Activated CD8-positive, alpha-beta memory T cell treated with anti-CD3 and anti-CD28 coated beads, Interleukin-2, amount 50 U/mL, for 1 hour (primary cell): ENCODE measurements around the gene FGD2.

Experiments used
- DNase-seq: peaks from one replicate; pipeline ENCODE4 v3.0.0-alpha.2; 2020; ENCODE audit errors: extremely low read depth

FGD2 gene

DNA sequence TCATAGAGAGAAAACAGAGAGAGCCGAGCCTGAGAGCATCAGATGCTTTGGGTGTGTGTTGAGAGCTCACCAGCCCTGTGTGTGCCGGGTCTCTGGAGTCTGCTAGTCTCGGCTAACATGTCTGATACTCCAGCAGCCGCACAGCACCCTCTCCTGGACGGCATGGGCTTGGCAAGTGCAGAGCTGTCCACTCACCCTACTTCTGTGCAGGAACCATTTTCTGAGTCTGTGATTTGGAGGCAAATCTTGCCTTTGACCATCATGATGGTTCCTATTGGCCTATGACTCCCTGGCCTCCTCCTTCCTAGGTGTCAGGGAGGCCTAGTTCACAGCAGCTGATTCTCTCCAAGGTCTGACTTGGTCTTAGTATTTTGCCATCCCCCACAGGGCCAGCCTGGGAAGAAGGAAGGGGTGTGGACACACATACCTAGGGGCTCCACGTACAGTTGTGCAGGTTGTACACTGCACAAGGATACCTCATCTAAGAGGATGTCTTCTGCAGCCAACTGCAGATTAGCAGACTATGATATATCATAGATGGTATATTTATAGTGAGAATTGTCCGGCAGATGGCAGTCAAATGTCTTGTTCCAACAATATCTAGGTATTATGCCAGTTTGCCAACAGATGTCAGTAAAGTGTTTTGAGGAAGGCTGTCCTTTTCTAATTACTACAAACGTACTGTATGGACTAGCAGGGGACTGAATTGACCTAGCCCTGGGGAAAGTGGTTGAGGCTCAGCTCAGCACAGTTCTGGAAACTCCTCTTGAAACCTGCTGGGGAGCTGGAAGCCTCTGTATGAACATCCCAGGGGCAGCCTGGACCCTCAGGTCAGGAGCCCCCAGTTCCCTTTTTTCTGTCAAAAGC, 13.0 kb downstream of the FGD2 start:
- DNase-seq: peak; percentile 77

DNA sequence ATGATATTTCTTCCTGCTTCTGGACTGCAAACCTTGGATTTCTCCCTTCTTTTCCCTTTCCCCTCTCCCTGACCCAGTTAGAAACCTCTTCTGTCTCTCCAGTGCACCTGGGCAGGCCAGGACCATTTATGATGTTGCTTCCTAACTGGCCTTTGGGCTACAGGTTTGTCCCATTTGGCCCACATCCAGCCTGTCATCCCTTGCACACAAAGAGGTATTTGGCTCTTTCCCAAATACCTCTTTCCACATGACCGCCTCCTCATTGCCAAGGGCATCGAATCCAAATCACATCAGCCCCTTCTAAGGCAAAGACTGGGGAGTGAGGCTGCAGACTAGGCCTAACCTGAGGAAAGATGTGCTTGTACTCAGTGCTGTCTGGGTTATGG, 13.6 kb downstream of the FGD2 start:
- no peak for DNase-seq

DNA sequence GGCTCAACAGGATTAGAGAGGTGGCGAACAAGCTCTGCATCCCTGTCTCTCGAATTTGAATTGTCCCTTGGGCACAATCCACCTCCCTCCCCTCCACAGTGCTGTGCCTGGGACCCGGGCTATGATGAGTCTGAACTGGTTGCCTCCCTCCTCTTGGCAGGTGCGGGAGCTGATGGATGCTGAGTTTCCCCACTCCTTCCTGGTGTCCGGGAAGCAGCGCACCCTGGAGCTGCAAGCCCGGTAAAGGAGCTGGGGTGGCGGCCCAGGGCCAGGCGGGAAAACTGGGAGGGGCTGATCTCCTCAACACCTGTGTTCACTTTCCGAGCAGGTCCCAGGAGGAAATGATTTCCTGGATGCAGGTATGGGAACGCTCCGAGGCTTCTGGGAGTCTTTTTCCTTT, 14.9 kb downstream of the FGD2 start:
- no peak for DNase-seq

DNA sequence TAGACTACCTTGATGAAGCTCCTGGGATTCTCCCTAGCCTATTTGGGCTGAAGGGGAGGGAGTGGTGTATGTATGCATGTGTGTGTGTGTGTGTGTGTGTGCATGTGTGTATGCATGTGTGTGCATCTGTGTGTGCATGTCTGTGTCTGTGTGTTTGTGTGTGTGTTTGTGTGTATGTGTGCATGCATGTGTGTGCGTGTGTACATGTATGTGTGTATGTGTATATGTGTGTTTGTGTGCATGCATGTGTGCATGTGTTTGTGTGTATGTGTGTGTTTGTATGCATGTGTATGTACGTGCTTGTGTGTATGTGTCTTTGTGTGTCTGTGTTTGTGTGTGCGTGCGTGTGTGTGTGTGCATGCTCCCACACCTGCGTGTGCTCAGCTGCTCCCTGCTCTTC, 15.4 kb downstream of the FGD2 start:
- no peak for DNase-seq

DNA sequence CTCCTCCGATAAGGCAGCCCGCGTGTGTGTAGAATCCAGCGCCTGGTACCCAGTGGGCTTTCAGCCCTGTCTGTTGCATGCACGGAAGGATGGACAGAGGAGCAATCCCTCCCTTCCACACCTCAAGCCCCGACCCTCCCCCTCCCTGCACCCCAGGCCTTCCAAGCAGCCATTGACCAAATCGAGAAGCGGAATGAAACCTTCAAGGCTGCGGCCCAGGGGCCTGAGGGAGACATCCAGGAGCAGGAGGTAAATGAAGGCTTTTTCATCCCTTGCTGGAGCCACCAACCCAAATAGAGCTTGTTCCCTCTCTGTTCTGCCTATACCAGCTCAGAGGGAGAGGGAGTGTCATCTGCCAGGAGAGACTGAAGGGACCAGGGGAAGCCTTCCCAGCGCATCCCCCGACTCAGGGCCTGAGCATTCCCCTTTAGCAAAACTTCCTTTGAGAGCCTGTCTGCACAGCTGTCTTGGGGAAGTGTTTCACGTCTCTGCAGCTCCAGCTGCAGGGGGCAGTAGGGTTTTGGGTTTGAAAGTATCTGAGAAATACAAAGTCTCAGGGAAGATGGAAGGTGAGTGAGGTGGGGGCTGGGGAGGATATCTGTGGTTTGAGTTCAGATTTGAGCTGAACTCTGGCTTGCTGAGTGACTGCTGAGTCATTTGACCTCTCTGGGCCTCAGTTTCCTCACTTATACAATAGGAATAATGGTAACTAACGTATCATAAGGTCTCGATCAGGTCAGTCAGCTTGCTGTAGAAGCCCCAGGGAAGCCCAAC, 16.1 kb downstream of the FGD2 start:
- peak; percentile 26 for DNase-seq

DNA sequence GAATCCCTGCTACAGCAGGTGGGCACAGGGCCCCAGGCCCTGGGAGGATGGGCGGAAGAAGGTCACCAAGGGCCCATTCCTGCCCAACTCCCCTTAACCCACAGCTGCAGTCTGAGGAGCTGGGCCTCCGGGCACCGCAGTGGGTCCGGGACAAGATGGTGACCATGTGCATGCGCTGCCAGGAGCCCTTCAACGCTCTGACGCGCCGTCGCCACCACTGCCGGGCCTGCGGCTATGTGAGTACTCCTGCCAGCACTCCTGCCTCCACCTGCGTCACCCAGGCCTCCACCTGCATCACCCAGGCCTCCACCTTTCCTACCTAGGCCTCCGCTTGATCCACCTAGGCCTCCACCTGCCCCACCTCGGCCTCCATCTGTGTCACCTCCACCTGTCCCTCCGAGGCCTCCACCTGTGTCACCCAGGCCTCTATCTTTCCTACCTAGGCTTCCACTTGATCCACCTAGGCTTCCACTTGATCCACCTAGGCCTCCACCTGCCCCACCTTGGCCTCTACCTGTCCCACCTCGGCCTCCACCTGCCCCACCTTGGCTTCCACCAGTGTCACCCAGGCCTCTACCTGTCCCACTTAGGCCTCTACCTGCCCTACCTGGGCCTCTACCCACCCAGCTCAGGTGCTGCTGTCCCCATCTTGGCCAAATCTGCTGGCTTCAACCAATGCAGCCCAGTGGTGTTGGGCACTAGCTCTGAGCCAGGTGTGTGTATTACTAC, 16.8 kb downstream of the FGD2 start:
- no peak for DNase-seq

DNA sequence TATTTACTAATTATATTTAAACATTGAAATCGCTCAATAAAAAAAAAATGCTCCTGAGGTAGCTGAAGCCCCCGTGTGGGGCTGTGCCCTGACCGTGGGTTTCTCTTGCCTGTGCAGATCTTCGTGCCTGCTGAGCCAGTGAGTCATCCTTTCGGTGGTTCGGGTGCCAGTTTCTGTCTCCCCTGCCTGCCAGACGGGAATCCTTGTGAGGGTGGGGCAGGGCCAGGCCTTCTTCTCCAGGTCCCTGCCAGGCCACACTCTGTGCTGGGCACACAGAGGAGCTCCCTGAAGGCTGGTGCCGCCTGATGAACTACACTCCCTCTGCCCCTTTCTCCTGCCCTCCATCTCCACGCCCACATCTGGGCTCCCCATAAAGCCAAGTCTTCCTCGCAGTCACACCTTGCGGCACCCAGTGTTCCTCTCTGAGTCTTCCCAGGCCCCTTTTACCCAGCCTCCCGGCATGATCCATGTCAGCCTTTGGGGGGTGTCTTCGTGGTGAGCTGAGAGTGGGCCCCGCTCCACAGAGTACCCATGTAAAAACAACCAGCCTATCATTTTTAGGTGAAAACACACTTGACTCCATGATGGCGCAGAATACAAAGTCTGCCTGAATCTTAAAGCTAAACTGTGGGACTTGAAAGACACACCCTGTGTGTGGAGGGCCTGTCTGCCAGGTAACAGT, 19.3 kb downstream of the FGD2 start:
- no peak for DNase-seq

DNA sequence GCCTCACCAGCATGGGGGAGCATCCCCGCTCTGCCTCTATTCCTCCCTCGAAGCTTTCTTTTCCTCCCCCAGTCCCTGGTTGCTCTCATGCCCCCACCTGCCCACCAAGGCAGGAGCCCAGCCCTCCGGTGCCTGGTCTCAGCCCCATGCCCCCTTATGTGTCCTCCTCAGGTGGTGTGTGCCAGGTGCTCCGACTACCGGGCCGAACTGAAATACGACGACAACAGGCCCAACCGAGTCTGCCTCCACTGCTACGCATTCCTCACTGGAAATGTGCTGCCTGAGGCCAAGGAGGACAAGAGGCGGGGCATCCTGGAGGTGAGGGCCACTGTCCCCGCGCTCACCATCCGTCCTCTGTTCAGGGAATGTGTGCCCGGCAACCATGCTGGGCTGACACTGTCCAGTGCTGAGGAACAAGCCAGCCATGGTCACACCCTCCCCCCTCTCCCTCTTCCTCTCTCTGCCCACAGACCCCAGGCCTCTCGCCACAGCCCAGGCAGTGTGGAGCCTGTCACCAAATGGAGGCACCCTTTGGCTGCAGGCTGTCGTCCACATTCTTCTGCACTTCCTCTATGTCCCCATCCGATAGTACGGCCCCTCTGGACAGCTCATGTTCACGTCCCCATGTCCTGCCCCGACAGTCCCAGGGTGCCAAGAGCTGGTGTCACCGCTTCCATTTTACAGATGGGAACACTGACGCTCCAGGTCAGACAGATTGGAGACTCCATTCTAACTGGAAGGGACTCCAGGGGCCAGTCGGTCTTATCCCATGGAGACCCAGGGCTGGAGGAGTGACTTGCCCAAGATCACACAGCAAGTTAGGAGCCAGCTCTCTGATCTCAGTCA, 20.4 kb downstream of the FGD2 start:
- DNase-seq: no peak

DNA sequence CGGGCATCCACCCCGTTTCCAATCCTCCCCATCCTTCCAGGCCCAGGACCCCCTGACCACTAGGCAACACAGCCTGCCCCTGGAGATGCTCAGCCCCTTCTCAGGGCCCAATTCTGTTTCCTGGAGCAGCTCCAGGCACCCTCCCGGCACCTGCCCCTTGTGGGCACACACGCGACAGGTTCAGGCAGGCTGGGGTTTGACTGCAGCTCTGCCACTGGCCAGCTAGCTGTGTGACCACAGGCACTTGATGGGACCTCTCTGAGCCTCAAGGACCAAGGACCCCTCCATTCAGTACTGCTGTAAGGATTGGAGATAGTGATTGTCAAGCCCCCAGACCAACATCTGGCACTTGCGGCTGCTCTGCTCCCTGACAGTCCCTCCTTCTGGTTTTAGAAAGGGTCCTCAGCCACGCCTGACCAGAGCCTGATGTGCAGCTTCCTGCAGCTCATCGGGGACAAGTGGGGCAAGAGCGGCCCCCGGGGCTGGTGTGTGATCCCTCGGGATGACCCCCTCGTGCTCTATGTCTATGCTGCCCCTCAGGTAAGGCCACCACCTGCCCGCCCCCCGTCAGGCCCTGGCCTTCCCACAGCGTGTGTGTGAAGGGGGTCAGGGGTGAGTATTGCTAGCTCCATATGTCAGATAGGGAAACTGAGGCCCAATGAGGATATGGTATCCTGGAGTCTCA, 21.7 kb downstream of the FGD2 start:
- no peak for DNase-seq

DNA sequence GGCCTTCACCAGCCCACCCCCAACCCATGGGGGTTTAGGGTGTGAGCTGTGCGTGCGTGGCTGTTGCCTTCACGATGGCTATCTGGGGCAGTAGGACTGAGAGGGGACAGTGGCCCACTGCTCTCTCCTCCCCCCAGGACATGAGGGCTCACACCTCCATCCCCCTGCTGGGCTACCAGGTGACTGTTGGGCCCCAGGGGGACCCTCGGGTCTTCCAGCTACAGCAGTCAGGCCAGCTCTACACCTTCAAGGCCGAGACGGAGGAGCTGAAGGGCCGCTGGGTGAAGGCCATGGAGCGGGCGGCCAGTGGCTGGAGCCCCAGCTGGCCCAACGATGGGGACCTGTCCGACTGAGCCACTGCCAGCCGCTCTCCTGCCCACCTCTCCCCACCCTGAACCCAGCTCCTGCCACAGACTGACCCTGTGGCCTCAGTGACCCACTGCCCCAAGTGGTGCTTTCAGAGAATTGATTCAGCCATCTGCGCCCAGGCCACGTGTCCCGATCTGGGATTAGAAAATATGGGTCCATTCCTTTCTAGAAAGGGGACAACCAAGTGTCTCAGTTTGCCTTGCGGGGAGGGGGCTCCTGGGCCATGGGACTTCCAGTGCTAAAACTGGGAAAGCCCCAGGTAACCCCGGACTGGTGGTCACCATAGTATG, 22.5 kb downstream of the FGD2 start:
- no peak for DNase-seq

DNA sequence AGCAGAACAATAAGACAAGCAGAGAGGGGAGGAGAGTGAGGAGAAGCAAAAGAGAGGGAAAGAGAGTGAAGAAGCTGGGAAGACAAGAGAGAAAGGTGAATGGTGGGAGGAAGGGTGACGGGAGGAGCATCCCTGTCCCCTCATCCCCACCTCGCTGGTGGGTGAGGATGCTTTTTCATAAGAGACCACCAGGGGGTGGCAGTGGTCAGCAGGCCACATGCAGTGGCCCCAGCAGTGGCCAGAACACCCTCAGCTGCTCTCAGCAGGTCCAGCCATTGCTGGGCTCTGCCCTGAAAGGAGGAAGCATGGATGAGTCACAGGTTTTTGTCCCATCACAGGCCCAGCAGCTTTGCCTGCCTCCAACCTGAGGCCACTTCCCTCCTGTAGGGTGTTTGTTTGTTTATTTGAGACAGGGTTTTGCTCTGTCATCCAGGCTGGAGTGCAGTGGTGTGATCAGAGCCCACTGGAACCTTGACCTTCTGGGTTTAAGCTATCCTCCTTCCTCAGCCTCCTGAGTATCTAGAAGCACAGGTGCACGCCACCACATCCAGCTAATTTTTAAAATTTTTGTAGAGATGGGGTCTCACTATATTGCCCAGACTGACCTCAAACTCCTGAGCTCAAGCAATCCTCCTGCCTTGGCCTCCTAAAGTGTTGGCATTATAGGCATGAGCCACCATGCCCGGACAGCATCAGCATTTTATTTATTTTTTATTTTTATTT, 24.0 kb downstream of the FGD2 start:
- DNase-seq: no peak

DNA sequence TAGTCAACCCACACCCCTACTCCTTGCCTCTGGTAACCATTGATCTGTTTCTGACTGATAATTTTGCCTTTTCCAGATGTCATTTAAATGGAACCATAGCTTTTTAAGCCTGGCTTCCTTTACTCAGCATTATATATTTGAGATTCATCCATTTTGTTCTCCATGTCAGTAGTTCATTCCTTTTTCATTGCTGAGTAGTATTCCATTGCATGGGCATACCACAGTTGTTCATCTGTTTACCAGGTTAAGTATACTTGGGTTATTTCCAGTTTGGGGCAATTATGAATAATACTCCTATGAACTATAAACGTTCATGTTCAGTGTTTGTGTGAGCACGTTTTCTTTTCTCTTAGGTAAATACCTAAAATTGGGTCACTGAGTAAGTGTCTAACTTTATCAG, 25.1 kb downstream of the FGD2 start:
- DNase-seq: no peak

DNA sequence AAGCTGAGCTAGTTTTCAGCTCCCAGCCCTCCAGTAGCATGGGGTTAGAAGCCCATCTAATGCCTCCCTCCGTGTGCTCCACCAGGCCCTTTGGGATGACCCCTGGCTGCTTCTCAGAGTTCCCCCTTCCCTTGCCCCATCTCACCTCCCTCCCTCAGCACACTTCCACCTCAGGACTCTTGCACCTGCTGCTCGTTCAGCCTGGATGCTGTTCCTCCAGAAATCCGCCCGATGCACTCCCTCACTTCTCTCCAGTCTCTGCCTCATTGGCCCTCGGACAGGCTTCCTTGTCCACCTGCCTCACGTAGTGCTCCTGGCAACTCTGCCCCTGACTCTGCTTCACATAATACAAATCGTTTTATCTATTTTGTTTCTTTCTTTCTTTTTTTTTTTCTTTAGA, 26.8 kb downstream of the FGD2 start:
- DNase-seq: no peak

DNA sequence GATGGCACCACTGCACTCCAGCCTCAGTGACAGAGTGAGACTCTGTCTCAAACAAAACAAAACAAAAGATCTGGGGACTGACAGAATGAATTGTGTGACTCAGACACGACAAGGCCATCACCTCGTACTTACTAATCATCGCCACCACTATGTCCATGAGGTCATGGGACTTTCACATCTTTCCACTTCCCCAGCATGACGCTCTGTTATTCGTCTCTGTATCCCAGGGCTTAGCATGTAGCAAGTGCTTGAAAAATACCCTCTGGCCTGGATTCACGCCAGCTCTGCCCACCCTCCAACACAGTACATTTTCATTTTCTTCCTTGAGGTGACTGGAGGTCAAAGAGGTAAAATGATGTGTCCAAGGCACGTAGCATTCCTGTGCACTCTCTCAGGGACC, 27.8 kb downstream of the FGD2 start:
- no peak for DNase-seq

DNA sequence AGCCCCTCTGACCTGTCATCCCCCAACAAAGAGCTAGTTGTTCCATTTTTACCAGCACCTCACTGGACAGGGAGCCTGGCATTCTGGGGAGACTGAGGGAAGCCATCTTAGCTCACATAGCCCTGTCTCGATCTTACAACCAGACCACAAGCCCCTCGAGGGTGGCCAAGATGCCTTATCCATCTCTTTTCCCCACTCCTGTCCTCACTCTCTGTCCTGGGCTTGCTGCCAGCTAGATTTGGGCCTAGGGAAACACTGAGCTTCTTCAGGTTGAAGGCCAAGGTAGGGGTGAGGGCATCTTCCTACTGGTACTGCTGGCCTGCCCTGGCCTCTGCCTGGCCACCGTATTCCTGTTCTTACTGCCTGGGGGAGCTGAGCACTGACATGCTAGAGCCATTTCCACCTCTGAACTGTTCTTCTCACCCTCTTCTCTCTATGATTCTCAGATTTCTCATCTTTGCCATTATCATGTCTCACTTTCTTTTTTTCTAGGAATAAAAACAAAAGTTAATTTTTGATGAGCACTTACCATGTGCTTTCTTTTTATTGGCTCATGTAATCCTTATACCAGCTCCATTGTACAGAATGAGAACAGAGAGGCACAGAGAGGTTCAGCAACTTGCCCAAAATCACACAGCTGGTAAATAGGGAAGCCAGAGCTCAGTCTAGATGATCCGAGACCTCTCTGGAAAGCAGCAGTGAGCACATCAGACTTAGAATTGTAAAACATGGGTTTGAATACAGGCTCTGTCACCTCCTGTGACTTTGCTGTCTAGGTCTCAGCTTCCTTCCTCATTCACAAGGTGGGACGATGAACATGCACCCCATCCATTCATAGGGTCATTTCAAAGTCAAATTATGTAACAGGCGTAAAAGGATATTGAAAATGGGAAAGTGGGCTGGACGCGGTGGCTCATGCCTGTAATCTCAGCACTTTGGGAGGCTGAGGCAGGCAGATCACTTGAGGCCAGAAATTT, 28.7 kb downstream of the FGD2 start:
- DNase-seq: no peak

DNA sequence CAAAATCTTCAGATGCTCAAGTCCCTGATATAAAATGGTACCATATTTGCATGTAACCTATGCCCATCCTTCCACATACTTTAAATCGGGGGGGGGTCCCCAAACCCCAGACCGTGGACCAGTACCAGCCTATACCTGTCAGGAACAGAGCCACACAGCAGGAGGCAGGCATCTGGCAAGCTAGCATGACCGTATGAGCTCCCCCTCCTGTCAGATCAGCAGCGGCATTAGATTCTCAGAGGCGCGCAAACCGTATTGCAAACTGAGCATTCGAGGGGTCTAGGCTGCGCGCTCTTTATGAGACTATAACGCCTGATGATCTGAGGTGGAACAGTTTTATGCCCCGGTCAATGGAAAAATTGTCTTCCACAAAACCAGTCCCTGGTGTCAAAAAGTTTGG, 30.7 kb downstream of the FGD2 start:
- no peak for DNase-seq

DNA sequence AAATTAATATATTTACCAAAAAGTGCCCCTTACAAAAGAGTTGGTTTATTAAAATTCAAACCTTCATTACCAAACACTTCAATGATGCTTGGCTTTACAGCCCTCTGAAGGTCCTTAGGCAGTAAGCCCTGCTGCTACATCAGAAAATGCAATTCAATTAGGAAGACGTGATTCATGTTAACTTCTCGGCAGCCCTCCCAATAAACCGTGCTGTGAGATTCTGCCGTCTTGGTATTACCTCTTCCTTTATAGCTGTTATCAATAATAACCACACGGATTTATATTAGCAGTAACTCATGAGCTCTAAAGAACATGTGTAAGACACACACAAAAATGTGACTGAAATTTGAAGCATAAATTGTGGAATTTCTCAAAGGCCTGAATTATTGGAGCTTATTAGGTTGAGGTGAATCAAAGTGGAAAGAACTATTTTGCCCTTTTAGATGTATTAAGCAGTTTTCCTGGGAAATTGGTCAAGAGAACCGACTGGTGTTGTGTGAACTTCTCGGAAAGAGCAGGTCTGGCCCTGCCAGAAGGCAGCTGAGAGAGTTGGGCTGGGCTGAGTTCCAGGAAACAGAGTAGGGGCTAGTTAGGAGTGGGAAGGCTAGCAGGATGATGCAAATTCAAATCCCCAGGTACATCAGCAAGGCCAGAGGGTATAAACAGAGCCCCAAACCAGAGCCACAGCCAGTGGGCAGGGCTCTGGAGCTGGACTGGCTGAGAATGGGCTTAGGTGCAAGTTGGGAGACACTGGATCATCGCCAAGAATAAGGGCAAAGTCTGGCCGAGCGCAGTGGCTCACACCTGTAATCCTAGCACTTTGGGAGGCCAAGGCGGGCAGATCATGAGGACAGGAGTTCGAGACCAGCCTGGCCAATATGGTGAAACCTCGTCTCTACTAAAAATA, 33.1 kb downstream of the FGD2 start:
- DNase-seq: no peak
